GM18951 (cell line): Measurements from ENCODE around the gene GRIN2D.

Source experiments
- POLR2A ChIP-seq: IDR thresholded peaks from 4 replicates; pipeline ENCODE4 v1.6.1; 2011; ENCODE audit warnings: mild to moderate bottlenecking; ENCODE audit not compliant: insufficient read length, insufficient read depth; ENCODE audit errors: extremely low read depth
- in situ Hi-C: fragments of 300-500 bp; cut with MboI; formaldehyde crosslinking; loops from one replicate; pipeline ENCODE4 v1.12.0; 2022; ENCODE audit warnings: low sequenced_read_pairs, mixed read lengths, inconsistent platforms; ENCODE audit not compliant: unreplicated experiment

Gene GRIN2D

DNA sequence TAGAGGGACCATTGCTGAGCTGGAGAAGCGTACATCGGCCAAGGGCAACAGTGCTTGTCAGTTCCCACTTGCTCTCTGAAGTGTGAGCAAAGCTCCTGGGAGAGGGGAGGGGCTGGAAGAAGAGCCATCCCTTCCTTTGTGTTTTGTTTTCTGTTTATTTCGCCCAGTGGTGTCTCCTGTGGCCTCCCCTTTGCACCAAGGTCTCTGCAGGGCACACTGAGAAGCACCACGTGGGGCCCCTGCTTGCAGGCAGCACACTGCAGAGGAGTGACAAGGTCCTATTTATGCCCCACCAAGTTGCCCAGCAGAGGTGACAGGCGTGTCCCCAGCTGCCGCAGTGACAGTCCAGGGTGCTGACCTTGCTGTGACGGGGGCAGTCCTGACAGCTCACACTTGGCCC, 24.0 kb downstream of the GRIN2D start:
- no peak for TF ChIP-seq POLR2A
- in situ Hi-C loops = no loop called here

DNA sequence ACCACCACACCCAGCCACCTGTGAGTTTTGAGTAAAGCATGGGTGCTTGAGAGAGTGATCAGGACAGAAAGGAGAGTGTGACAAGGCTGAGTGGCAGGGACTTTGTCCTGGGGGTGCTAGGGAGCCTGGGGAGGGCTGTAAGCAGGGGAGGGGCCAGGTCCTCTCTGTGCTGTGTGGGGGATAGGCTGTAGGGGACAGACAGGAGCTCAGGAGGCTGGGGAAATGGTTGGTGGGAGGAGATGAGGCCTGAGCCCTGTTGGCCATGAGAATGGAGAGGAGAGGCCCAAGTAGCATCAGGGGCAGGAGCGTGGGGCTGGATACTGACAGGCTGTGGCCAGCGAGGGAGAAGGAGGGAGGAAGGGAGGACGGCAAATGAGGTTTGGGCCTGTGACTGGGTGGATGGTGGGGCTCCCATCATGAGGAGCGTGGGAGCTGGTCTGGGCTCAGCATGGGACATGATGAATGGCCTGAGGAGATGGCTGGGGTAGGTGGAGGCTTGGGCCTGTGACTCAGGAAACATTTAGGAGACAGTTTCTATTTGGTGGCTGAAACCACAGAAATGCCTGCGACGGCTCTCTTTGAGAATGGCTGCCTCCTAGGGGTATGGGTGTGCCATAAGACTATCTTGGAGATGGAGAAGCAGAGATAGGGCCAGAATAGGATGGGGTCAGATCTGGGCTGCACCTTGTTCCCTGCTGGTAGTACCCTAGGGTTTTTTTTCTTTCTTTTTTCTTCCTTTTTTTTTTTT, 25.0 kb downstream of the GRIN2D start:
- TF ChIP-seq POLR2A = no peak

DNA sequence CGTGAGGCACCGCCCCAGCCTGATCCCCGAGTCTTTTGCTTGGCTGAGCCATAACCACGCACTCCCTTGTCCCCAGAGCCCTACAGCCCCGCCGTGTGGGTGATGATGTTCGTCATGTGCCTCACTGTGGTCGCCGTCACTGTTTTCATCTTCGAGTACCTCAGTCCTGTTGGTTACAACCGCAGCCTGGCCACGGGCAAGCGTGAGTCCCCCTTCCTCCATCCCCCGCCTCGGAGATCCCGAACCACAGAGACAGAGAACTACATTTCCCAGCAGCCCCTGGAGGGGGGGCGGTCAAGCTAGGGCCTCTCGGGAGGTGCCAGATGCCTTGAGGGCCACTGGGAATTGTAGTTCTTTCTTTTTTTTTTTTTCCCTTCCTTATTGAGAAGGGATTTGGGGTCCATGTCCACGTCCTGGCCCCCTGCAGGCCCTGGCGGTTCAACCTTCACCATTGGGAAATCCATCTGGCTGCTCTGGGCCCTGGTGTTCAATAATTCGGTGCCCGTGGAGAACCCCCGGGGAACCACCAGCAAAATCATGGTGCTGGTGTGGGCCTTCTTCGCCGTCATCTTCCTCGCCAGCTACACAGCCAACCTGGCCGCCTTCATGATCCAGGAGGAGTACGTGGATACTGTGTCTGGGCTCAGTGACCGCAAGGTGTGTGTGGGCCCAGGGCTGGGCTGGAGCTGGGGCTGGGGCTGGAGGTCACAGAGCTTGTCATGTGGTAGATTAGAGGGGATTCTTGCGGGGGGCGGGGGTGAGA, 25.9 kb downstream of the GRIN2D start:
- TF ChIP-seq POLR2A = no peak

More for the DNA sequence above, 25.0 kb downstream of the GRIN2D start:
- in situ Hi-C loops = no loop called here

DNA sequence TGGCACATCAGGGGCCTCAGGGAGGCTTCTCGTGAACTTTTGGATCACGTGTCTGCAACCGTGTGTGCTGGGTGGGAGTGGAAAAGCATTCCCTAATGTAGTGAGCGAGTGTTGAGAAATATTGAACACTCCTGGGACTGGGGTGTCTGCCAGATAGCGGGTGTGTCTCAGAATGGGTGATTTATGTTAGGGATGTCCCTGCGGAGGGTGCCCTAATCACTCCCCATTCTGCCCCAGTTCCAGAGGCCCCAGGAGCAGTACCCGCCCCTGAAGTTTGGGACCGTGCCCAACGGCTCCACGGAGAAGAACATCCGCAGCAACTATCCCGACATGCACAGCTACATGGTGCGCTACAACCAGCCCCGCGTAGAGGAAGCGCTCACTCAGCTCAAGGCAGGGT, 28.1 kb downstream of the GRIN2D start:
- in situ Hi-C loops = no loop called here

More for the DNA sequence above, 25.9 kb downstream of the GRIN2D start:
- in situ Hi-C loops = no loop called here

DNA sequence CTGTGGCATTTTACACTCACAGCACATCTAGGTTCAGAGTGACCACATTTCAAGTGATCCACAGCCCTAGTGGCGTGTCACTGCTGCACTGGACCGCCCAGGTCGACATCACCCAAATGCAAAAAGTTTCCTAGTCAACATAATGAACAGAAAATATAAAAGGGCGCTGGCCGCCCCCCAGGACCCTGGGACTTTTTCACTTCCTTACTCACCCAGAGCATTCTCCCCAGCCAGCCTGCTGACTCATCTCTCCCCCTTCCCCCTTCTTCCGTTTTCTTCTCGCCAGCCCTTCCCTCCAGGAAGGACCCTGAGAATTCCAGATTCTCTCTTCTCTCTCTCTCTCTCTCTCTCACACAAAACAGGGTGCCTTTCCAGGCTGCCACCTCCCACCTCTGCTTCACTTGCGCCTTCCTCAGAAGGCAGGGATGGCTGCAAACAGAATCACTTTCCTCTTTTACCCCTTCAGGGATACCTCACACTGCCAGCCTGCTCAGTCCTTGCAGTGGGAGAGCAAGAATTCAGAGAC, 31.3 kb downstream of the GRIN2D start:
- in situ Hi-C loops = no loop called here
- TF ChIP-seq POLR2A = no peak

More for the DNA sequence above, 28.1 kb downstream of the GRIN2D start:
- no peak for TF ChIP-seq POLR2A

DNA sequence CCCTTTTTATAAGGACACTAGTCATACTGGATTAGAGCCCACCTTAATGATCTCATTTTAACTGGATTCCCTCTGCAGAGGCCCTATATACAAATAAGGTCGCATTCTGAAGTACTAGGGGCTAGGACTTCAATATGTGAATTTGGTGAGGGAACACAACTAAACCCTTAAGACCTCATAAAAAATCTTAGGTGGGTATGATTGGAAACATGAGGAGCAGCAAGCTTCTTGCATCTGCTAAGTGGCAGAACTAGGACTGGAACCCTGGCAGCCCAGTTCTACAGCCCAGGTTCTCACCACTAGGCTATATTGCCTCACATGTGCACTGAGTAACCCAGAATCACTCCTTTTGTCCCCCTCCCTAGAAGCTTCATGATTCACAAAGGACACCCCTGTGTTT, 35.2 kb downstream of the GRIN2D start:
- TF ChIP-seq POLR2A = no peak
- in situ Hi-C loops = no loop called here

DNA sequence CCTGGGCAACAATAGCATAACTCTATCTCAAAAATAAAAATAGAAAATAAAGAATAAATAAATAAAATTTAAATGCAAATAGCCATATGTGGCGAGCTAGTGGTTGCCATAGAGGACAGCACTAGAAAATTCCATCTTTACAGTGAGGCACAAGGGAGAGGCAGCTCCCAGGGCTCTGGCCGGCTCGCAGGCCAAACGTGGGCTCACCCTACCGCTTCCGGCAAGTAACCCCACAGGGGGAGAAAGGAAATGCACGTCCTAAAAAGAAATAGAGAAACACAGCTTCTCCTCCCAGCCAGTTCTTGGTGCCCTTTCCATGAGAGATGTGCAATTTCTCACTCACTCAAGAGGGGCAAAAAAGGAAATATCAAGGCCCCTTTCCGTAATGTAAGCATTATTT, 39.9 kb downstream of the GRIN2D start:
- no peak for TF ChIP-seq POLR2A
- in situ Hi-C loops = no loop called here

DNA sequence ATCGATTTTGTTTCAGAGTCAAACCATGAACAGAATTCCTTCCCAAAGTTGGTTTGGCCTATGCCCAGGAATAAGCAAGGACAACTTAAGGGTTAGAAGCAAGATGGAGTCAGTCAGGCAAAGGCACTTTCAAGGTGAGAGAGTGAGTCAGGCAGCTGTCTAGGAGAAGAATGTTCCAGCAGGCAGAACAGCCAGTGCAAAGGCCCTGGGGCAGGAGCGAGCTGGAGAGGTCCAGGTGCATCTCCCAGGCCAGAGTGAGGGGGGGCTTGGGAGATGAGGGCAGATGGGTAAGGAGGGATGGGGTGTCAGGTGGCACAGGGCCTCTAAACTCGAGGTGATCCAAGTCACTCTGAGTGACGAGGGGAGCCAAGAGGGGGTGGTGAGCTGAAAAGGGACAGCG, 43.1 kb downstream of the GRIN2D start:
- TF ChIP-seq POLR2A = no peak
- in situ Hi-C loops = no loop called here

DNA sequence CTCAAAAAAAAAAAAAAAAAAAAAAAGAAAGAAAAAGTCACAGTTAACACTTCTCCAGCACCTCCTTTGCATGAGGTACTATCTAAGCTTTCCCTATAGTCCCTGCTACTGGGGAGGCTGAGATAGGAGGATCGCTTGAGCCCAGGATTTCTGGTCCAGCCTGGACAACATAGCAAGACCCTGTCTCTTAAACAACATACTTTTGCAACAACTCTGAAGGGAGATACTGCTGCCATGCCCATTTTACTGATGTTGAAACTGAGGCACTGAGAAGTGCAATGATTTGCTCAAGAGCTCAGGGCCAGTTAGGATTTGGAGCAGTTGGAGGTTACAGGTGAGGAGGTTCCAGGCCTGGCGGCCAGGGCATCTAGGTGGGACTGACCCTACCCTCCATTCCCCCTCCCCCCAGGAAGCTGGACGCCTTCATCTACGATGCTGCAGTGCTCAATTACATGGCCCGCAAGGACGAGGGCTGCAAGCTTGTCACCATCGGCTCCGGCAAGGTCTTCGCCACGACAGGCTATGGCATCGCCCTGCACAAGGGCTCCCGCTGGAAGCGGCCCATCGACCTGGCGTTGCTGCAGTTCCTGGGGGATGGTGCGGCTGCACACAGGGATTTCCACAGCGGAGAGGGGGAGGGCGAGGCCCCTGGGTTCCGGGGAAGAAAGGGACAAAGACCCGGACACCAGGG, 48.0 kb downstream of the GRIN2D start:
- in situ Hi-C loops = no loop called here
- TF ChIP-seq POLR2A = no peak

DNA sequence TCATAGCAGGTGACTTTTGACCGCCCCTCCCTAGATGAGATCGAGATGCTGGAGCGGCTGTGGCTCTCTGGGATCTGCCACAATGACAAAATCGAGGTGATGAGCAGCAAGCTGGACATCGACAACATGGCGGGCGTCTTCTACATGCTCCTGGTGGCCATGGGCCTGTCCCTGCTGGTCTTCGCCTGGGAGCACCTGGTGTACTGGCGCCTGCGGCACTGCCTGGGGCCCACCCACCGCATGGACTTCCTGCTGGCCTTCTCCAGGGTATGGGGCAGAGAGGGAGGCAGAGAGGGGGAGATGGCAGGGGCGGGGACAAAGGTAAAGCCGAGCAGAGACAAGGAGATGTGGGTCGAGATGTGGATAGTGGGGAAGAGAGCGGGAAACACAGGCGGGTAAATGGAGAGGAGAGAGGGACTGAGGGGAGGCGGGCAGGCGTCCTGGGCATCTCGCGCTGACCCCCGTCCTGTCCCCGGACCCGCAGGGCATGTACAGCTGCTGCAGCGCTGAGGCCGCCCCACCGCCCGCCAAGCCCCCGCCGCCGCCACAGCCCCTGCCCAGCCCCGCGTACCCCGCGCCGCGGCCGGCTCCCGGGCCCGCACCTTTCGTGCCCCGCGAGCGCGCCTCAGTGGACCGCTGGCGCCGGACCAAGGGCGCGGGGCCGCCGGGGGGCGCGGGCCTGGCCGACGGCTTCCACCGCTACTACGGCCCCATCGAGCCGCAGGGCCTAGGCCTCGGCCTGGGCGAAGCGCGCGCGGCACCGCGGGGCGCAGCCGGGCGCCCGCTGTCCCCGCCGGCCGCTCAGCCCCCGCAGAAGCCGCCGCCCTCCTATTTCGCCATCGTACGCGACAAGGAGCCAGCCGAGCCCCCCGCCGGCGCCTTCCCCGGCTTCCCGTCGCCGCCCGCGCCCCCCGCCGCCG, 48.9 kb downstream of the GRIN2D start:
- TF ChIP-seq POLR2A = no peak
- in situ Hi-C loops = no loop called here

DNA sequence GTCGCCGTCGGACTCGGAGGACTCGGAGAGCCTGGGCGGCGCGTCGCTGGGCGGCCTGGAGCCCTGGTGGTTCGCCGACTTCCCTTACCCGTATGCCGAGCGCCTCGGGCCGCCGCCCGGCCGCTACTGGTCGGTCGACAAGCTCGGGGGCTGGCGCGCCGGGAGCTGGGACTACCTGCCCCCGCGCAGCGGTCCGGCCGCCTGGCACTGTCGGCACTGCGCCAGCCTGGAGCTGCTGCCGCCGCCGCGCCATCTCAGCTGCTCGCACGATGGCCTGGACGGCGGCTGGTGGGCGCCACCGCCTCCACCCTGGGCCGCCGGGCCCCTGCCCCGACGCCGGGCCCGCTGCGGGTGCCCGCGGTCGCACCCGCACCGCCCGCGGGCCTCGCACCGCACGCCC, 49.8 kb downstream of the GRIN2D start:
- no peak for TF ChIP-seq POLR2A
- in situ Hi-C loops = no loop called here
